ENCODE data around the gene SLC1A2.

The SLC1A2 gene

GRCh38 chr11:35324981-35325380 lies 94.4 kb downstream of the SLC1A2 start:
- no peak for DNase-seq (ENCODE audit: low spot score)

- no peak for DNase-seq (ENCODE audit: low spot score)
These were observed 95.0 kb downstream of the SLC1A2 start for GRCh38 chr11:35324183-35324886.

- DNase-seq (ENCODE audit: low spot score): no peak
These were observed 96.1 kb downstream of the SLC1A2 start for GRCh38 chr11:35323076-35323868.

DNA sequence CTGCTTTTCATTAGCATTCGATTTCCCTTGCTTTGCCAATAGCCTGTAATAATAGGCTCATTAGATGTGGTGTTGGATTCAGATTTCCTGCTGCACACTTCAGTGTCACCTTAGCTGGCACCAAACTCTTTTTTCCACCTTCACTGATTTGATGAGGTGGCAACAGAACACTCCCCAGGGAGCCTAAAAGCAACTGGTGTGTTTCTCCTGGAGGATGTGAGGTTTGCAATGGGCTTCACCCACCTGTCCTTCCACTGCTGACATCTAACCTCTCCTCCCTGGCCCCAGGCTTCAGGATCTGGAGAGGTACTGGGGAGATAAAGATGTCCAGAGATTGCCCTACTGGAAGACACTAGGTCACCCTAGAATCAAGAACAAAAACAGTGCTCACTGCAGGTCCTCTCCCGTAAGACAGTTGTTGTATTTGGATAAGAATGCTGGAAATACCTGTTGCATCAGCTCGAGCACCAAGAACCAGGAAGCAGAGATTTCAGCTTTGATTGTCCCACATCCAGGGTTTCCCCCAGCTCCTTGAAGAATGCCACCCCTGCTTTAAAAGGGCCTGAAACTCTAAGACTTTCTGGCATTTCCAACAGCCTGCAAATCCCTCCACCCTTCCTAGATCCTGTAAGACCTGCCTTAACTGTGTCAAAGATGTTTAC lies 96.9 kb downstream of the SLC1A2 start:
- no peak for DNase-seq (ENCODE audit: low spot score)

DNA sequence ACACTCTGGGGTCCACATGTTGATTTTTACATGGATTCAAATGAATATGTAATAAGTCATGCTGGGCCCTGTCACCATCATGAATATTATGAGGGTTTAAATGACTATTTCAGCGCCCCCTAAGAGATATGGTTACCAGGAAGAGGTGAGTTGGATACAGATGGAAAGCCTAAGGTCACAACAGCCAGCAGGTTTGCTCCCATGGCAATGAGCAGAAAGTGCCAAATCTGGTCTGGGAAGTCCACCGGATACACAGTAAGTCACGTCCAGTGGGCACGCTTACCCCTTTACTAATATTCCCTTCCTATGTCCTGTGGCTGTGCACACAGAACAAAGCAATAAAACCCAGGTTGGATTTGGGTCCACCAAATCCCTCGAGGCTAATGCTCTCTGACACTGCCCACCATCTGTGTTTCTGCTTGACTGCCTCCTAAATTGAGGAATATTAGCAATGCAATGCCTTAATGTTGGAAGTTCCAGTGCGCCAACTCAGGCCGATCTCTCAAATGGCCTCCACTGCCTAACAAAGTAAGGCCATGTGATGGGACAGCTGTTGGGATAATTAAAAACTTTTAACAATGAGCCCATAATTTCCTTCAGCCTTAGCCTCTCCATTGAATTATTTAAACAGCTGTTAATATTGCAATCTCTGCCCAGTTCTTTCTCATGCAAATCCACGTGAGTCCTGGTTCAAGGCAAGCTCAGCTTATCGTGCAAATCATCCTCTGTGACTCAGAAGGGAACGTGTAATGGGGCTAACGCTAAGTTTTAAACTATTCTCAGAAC lies 97.6 kb downstream of the SLC1A2 start:
- no peak for DNase-seq (ENCODE audit: low spot score)

GRCh38 chr11:35321111-35321510 lies 98.2 kb downstream of the SLC1A2 start:
- DNase-seq (ENCODE audit: low spot score): no peak

GRCh38 chr11:35318977-35319925 lies 100.1 kb downstream of the SLC1A2 start:
- no peak for DNase-seq (ENCODE audit: low spot score)

DNA sequence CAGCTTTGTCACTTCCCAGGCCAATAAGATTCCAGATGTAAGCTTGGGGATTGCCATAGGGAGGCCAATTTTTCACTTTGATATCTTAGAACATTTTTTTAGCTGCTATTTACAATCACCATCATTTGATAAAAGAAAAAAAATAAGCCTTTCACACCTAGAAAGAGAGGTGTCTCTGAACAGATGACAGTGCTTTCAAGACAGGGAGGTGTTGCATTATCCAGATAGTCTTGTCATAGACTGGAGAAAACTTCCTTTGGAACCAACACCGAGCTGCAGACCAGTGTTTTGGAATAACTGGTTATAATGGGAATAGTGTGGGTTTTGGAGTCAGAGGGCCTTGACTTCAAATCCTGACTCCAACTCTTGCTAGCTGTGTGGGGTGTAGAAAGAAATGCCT lies 101.0 kb downstream of the SLC1A2 start:
- DNase-seq (ENCODE audit: low spot score): no peak

- DNase-seq (ENCODE audit: low spot score): no peak
These were observed 102.1 kb downstream of the SLC1A2 start for GRCh38 chr11:35317253-35317652.

DNA sequence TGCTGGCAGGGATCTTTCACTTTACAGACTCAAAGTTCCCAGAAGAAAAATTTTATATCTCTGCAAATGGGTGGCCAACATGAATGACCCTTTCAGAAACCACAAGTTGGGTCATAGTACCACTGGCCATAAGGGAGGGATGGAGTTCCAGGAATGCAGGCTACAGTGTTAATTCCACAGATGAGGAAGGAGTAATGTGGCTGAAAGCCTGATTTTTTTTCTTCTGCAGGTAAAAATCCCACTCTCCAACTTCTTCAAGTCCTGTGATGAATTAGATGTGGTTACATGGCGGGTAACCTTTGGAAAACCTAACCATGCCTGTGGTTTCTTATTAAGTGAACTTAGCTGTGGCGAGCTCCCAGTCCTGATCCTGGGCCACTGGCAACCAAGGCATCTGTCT lies 103.2 kb downstream of the SLC1A2 start:
- DNase-seq (ENCODE audit: low spot score): no peak

GRCh38 chr11:35313760-35314153 lies 105.6 kb downstream of the SLC1A2 start:
- DNase-seq (ENCODE audit: low spot score): no peak

GRCh38 chr11:35313066-35313759 lies 106.1 kb downstream of the SLC1A2 start:
- DNase-seq (ENCODE audit: low spot score): no peak

GRCh38 chr11:35311331-35311730 lies 108.0 kb downstream of the SLC1A2 start:
- DNase-seq (ENCODE audit: low spot score): no peak

DNA sequence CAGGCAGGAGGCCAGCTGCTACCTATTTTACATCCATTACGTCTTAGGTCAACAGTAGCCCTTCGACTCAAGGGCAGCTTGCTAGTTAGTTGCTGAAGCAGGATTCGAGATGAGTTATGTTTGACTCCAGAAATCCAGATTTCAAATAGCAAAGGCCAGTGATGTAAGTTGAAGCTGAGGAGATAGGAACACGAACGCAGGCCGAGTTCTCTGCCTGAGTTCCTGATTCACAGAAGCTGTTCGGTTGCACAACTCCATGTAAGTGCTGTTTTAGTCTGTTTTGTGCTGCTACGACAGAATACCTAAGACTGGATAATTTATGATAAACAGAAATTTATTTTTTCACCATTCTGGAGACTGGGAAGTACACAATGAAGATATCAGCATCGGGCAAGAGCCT lies 111.2 kb downstream of the SLC1A2 start:
- no peak for DNase-seq (ENCODE audit: low spot score)

DNA sequence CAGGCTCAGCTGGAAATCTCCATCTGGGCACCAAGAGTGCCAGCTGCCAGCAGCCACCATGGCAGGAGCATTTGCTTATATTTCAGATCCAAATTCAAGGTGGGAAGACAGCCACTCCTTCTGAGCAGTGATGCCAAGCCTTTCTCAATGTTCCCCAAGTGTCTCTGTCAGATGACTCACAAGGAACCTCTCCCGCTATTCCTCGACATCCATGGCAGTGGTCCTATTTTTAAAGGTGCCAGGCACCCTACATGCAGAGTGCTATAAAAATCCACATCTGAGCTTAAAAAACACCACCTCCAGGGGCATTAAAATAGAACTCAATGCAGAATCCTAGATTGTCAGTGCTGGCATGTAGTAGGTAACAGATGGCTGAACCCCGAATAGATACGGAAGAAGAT lies 112.1 kb downstream of the SLC1A2 start:
- DNase-seq (ENCODE audit: low spot score): no peak

DNA sequence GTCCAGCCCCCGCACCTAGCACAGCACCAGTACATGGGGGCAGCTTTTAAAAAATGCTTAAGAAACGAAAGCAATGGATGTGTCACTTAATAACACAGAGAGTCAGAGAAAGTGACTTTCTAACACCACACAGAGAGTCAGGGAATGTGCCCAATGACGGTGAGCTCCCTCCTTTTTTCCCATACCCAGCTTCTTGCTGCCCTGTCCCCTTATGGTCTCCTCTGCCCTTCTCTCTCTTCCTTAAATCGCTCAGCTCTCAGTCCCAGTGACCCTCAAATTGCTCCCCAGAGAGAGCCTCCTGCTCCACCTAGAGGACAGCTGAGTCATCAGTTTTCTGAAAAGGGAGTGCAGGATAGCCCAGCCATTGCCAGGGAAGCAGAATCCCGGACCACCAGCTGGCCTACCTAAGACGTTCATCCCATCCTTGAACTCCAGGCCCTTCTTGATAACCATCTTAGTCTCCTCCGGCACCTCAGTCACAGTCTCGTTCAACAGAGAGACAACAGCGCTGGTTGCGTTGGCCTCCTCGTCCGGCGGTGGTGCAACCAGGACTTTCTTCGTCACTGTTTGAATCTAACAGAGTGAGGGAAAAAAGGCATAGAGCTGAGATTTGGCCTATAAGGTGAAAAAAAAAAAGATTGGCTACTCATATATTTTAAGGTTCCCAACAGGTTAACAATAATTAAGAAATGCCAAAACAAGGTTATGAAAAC lies 113.5 kb downstream of the SLC1A2 start:
- DNase-seq (ENCODE audit: low spot score): peak; percentile 40

GRCh38 chr11:35304900-35305460 lies 114.4 kb downstream of the SLC1A2 start:
- DNase-seq (ENCODE audit: low spot score): no peak

DNA sequence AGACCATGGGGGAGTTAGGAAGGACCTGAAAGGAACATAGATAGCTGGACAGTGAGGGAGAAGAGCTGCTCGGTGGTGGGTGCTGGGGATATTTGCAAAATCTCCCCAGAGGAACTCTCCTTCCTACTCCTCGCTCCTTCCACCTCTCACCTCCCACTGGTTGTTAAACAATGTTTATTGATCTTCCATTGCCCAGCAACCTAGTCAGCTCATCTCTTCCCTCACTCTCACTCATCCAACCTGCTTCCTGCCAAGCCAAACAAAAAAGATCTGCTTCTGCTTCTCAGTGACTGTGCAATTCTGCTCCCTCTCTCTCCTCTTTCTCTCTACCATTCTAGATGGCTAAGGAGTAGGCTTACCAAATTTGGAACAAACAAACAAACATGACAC lies 115.0 kb downstream of the SLC1A2 start:
- peak; percentile 28 for DNase-seq (ENCODE audit: low spot score)

GRCh38 chr11:35303596-35304385 lies 115.6 kb downstream of the SLC1A2 start:
- DNase-seq (ENCODE audit: low spot score): no peak
